Prostate gland (tissue), 2 donors: ENCODE results near the gene PGA4.

Source experiments
- CTCF ChIP-seq, 4 experiments: fragments of 200-600 bp in 2 of 4; fragments of 450-650 bp in 2 of 4; sonication (generic) in 2 of 4; IDR thresholded peaks; 1 replicate in 3 of 4; 2 replicates in 1 of 4; pipeline ENCODE4 v1.5.1; 2016 to 2019; ENCODE audit warnings: antibody characterized with exemption in 4 of 4, mild to moderate bottlenecking in 2 of 4, moderate library complexity in 2 of 4
- POLR2A ChIP-seq: fragments of 450-650 bp; IDR thresholded peaks from one replicate; pipeline ENCODE4 v1.6.1; 2016; ENCODE audit warnings: antibody characterized with exemption, mild to moderate bottlenecking

- TF ChIP-seq POLR2A, result no peak
- TF ChIP-seq CTCF (IDR thresholded peaks at IDR 0.05), result no peak
These were observed 36.4 kb downstream of the PGA4 start for GRCh38 chr11:61258546-61258945.
